ENCODE results near the gene TMEM86A. TPM values are rescaled to one million over a fixed set of nuclear protein-coding genes. Genes with fewer than 3 reads are reported as not detected.

TMEM86A gene, protein sequence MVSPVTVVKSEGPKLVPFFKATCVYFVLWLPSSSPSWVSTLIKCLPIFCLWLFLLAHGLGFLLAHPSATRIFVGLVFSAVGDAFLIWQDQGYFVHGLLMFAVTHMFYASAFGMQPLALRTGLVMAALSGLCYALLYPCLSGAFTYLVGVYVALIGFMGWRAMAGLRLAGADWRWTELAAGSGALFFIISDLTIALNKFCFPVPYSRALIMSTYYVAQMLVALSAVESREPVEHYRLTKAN
- 0.21 to 0.62 TPM (median 0.41 TPM) in 5 replicates for total RNA-seq (2022; extraction: Qiagen RNA extraction)

GRCh38 chr11:18698341-18699268 lies at the start of gene TMEM86A:
Gene TMEM86A (plus strand): TSS chr11:18698779. CDS start chr11:18698887, 108 bp downstream.

GRCh38 chr11:18726040-18726439 lies 27.5 kb downstream of the TMEM86A start, which contains the start of gene IGSF22:
Gene IGSF22 (minus strand): TSS chr11:18726188. CDS start chr11:18724236, 1,952 bp downstream.

Other genes with a start within 250 kb of the TMEM86A start
- gene LDHAL6A, start 242.9 kb upstream of the TMEM86A start, total RNA-seq (2022; extraction: Qiagen RNA extraction), result not detected in 5 replicates
- 84.5 to 115 TPM (median 102 TPM) in 5 replicates for gene TSG101, start 171.8 kb upstream of the TMEM86A start, total RNA-seq (2022; extraction: Qiagen RNA extraction)
- gene UEVLD, start 110.0 kb upstream of the TMEM86A start, total RNA-seq (2022; extraction: Qiagen RNA extraction), result 17.3 to 24.6 TPM (median 21.3 TPM) in 5 replicates
- gene MISFA, start 99.0 kb upstream of the TMEM86A start, total RNA-seq (2022; extraction: Qiagen RNA extraction), result 1.6 to 2.6 TPM (median 2.1 TPM) in 5 replicates
- gene SPTY2D1, start 64.4 kb upstream of the TMEM86A start, total RNA-seq (2022; extraction: Qiagen RNA extraction), result 13.4 to 19.5 TPM (median 17.1 TPM) in 5 replicates
- gene IGSF22, start 27.4 kb downstream of the TMEM86A start, total RNA-seq (2022; extraction: Qiagen RNA extraction), result not detected in 5 replicates
- gene PTPN5, start 93.0 kb downstream of the TMEM86A start, total RNA-seq (2022; extraction: Qiagen RNA extraction), result not detected in 5 replicates
- gene MRGPRX1, start 240.6 kb downstream of the TMEM86A start, total RNA-seq (2022; extraction: Qiagen RNA extraction), result not detected in 5 replicates